ENCODE measurements around the gene NMRK1. TPM values are rescaled to one million over a fixed set of nuclear protein-coding genes. Genes with fewer than 3 reads are reported as not detected.

The NMRK1 gene
- total RNA-seq, 1 donor from 2014 or later = 32.9 TPM

- ATAC-seq (no peak), DNase-seq (ENCODE audit: low spot score) (no peak)
Measured at GRCh38 chr9:75063556-75064305, 24.2 kb downstream of the NMRK1 start.

DNA sequence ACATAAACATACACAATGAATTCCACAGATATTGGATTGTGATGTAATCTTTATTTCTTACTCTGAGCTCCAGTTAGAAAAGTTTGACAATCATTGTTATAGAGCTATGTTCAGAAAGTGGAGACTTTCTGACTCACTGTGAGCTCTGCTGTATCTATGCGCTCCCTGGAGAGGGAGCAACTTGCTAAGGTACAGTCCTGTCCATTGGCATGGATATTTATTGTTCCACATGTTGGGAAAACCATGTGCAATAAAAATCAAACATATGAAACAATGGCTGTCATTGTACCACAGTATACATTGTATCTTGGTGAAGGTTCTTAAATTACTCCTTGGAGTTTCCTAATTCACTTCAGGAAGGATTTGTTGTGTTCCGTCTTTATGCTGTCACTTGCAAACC is 26.8 kb downstream of the NMRK1 start:
- DNase-seq (ENCODE audit: low spot score) = no peak
- no peak for ATAC-seq

DNA sequence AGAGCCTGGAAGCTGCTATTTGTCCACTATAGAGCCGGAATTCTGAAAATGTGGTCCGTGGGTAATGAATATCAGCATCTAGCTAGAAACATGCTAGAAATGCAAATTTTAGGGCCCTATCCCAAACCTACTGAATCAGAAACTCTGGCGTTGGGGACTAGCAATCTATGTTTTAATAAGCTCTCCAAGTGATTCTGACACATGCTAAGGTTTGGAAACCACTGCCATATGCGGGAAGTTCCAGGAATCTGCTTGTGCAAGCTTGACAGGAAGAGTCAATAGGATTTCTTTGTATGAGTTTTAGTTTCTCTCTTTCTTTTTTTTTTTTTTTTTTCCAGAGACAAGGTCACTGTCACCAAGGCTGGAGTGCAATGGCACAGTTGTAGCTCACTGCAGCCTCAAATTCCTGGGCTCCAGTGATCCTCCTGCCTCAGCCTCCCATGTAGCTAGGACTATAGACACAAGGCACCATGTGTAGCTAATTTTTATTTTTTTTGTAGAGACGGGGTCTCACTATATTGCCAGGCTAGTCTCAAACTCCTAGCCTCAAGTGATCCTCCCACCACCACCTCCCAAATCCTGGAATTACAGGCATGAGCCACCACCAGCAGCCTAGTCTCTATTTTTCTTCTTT is 33.5 kb downstream of the NMRK1 start:
- ATAC-seq = no peak
- no peak for DNase-seq (ENCODE audit: low spot score)

GRCh38 chr9:75053869-75054268 is 34.1 kb downstream of the NMRK1 start:
- DNase-seq (ENCODE audit: low spot score) (no peak), ATAC-seq (no peak)

DNA sequence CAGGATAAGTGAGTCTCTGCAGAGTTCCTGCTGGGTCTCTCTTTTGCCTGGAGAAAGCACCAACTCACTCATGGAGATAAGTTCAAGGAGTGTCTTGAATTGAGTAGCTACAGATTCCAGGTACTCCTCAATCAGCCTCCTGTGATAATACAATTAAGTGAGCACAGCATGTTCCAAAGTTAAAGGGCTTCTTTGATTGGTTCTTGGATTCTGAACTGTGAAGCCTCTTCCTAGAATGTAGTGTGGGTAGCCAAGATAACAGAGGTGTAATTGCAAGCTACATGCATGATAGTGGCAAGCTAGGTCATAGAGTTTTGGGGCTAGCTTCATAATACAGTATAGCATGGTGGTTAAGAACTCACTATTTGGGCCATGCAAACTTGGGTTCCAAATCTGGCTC is 36.7 kb downstream of the NMRK1 start:
- ATAC-seq = no peak
- no peak for DNase-seq (ENCODE audit: low spot score)

DNA sequence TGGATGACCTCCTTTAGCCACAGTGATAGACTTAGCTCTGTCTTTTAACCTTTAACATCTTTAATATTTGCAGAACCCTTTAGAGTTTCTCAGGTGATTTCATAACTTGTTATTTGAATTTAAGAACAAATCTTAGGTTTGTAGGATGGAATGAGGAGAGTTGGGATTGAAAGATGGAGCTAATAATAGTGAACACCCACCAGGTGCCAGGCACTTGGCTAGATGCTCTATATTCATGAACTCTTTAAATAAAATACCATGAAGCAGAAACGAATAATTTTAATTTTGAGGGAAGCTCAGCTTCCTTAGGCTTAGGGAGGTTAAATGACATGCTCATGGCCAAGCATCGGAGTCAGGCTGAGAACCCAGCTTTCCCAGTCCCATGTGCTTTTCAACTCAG is 40.4 kb downstream of the NMRK1 start:
- ATAC-seq (no peak), DNase-seq (ENCODE audit: low spot score) (no peak)

GRCh38 chr9:75046725-75047345 is 41.1 kb downstream of the NMRK1 start:
- no peak for ATAC-seq
- DNase-seq (ENCODE audit: low spot score) = no peak

- ATAC-seq = no peak
- no peak for DNase-seq (ENCODE audit: low spot score)
Measured at GRCh38 chr9:75041041-75041440, 46.9 kb downstream of the NMRK1 start.

DNA sequence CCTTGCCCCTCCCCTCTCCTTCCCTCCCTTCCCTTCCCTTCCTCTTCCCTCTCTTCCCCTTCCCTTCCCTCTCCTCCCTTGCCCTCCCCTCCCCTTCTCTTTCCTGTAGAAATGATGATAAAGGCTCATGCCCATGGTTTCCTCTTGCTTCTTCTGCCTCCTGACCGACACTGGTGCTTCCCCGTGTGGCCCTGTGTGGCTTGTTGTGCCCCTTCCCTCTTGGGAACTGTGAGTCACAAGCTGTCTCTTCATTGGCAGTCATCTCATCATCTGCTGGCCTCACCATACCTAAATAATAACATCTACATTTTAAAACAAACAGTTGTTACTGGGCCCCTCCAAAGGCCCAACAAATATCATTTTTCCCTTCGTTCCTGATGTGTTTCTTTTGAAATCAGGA is 48.2 kb downstream of the NMRK1 start:
- ATAC-seq = no peak
- DNase-seq (ENCODE audit: low spot score) = no peak

GRCh38 chr9:75039009-75039408 is 48.9 kb downstream of the NMRK1 start:
- DNase-seq (ENCODE audit: low spot score) = no peak
- no peak for ATAC-seq

GRCh38 chr9:75036793-75037192 is 51.2 kb downstream of the NMRK1 start:
- ATAC-seq (peak; percentile 88), DNase-seq (ENCODE audit: low spot score) (no peak)

- ATAC-seq (peak; percentile 74), DNase-seq (ENCODE audit: low spot score) (no peak)
Measured at GRCh38 chr9:75033791-75034473, 54.0 kb downstream of the NMRK1 start.

- DNase-seq (ENCODE audit: low spot score) (peak; percentile 78), ATAC-seq (peak; percentile 76)
Measured at GRCh38 chr9:75027187-75028107, 60.5 kb downstream of the NMRK1 start.

GRCh38 chr9:75023846-75024245 is 64.1 kb downstream of the NMRK1 start:
- ATAC-seq = no peak
- DNase-seq (ENCODE audit: low spot score) = no peak

DNA sequence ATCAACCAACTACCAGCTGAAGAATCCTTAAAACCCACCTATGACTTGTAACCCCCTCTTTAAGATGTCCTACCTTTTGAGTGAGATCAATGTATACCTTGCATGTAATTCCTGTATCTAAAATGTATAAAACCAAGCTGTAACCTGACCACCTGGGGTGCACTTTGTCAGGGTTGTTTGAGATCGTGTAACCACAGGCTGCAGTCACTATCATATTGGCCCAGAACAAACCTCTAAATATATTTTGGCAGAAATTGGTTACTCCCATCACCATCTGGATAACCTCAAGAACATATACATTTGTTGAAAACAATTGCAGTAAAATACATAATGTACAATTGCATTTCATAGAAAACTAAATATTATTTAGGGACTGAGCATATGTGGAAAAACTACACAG is 68.3 kb downstream of the NMRK1 start:
- ATAC-seq (no peak), DNase-seq (ENCODE audit: low spot score) (no peak)

GRCh38 chr9:75019022-75019421 is 68.9 kb downstream of the NMRK1 start:
- ATAC-seq (no peak), DNase-seq (ENCODE audit: low spot score) (no peak)

DNA sequence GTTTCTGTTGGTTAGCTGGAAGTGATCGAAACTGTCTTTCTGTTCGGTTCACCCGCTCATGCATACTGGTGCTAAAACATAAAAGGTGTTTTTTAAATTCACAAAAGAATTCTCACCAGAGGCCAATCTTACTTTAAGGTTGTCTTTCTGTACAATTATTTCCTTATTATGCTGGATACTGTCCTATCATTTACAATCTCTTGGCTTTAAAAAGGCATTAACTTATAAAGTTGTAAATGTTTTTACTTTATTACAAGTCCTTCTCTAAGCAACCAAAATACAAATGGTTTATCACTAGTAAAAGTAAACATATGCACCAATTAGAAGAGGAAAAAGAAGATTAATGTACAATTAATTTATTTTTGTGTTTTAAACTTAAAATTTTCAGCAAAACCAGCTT is 70.6 kb downstream of the NMRK1 start:
- DNase-seq (ENCODE audit: low spot score) = no peak
- no peak for ATAC-seq

DNA sequence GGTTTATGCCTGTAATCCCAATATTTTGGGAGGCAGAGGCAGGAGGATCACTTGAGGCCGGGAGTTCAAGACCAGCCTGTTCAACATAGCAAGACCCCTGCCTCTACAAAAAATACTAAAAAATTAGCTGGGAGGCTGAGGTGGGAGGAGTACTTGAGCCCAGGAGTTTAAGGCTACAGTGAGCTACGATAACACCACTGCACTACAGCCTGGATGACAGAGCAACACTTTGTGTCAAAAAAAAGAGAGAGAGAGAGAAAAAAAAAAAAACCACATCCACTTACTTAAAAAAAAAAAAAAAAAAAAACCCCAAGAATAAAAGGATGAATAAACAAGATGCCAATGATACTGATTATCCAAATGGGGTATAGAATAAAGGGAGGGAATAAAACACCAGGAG is 74.2 kb downstream of the NMRK1 start:
- ATAC-seq = no peak

More for the DNA sequence above, 74.2 kb downstream of the NMRK1 start:
- DNase-seq (ENCODE audit: low spot score) = no peak

Data from left lobe of liver (tissue), 2 donors.